ENCODE data around the gene ZNF662.

The ZNF662 gene

DNA sequence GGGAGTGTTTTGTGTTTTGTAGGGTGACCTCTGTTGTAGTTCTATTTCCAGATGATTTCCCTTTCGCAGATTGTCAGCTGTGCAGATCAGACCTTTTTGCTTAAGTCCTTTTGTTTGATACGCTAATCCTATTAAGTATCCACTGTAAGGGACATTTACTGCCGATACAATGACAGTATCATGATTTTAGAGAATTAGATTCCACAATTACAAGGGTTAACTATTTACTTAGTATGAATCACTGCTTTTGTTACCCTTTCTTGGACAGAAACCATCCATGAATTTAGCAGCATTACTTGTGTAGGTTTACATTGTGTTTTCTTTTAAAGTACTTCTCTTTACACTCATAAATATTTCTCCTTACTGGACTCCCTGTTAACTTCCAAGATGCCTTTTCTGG is 31.4 kb downstream of the ZNF662 start:
- no peak for DNase-seq (ENCODE audit: low spot score)

DNA sequence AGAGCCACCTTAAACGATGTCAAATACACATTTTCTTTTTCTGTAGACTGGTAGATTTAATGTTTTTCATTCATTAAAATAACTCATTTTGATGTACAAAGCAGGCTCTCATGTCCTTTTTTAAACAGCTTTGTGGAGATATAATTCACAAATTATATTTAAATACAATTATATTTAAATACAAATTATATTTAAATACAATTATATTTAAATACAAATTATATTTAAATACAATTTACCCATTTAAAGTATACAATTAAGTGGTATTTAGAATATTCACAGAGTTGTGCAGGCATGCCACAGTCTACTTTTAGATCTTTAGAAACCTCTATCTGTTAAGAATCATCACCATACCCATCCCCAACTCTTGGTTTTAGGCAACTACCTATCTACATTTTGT is 36.8 kb downstream of the ZNF662 start:
- no peak for DNase-seq (ENCODE audit: low spot score)

GRCh38 chr3:42946050-42946449 is 40.1 kb downstream of the ZNF662 start:
- no peak for DNase-seq (ENCODE audit: low spot score)

GRCh38 chr3:42957573-42957972 is 51.6 kb downstream of the ZNF662 start:
- no peak for DNase-seq (ENCODE audit: low spot score)

DNA sequence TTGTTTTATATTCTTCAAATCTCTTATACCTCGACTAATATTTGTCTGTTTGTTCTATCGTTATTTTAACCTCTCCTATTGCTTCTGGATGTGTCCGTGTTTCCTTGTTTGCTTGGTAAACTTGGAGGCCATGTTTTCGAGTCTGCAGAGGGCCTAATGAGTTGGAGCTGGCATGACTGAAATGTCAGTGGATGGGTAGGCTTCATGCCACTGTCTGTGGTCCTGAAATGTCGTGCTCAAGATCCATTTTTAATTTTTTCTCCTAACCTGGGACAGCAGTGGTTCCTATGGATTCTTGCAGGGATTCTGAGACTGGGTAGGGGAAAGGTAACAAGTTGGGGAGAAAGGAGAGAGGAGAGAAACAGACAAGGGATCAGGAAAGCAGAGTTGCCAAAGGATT is 54.3 kb downstream of the ZNF662 start:
- no peak for DNase-seq (ENCODE audit: low spot score)

DNA sequence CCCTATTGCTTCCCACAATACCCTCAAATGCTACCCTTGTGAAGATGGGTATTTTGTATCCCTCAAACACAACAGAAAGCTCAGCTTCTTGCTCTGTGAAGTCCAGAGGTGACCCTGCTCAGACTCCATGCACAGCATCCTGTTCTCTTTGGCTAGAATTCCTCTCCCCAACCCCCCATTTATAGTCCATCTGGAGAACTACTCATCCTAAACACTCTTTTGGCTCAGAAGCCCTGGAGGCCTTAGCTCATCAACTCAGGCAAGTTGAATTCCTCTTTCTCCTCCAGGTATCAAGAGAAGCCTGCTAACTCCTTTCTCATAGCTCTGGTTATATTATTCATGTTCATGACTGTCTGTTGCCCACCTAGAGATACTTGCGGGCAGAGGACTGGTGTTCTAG is 54.8 kb downstream of the ZNF662 start:
- DNase-seq (ENCODE audit: low spot score), result no peak

DNA sequence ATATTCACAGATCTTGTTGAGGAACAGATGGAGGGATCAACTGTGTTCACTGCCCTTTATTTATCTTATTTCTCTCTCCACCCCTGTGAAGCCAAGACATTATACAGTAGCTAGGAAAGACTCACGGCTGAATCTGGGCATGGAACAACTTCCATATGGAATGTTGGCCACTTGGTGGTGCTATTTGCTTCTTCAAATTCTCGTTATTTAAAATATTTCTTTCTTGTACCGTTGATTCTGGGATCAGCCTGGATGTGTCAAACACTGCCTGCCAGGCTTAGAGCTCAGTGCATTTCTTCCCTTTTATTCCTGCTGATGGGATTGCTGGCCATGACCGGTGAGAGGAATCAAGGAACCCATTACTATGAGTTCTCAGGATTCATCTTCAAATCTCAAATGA is 55.7 kb downstream of the ZNF662 start:
- DNase-seq (ENCODE audit: low spot score), result peak; percentile 11

GRCh38 chr3:42963269-42963668 is 57.3 kb downstream of the ZNF662 start:
- DNase-seq (ENCODE audit: low spot score), result no peak

- no peak for DNase-seq (ENCODE audit: low spot score)
These were observed 58.3 kb downstream of the ZNF662 start for GRCh38 chr3:42964266-42964665.
